RWPE1 (cell line): ENCODE results near the gene TXNDC5.
"Not testable (repeated sequence)": the region's sequence is repeated elsewhere in the genome, so short reads cannot be mapped to it uniquely, and the experiment has no call there.

ENCODE experiments used
- CTCF ChIA-PET: fragments of 350-600 bp; sonication (Branson Sonifier 250); formaldehyde crosslinking; extraction: SDS; loops from one replicate; lab custom pipeline; 2021; lab: Yijun Ruan, JAX
- POLR2A ChIA-PET: fragments of 400-600 bp; formaldehyde crosslinking; extraction: SDS; loops from one replicate; lab custom pipeline; 2020; ENCODE audit warnings: antibody characterized with exemption; ENCODE audit not compliant: low non-redundant PET; lab: Yijun Ruan, JAX
- DNase-seq: peaks from one replicate; pipeline ENCODE4 v3.0.0; 2012; ENCODE audit warnings: low spot score
- H3K27ac ChIP-seq: fragments of 450-650 bp; 2 replicates; pipeline ENCODE4 v1.5.1; 2017
- TF ChIP-seq, protein P1 (sequence below): fragments of 450-650 bp; conservative IDR thresholded peaks from 2 replicates; pipeline ENCODE4 v1.5.1; 2017; ENCODE audit warnings: low read depth, mild to moderate bottlenecking

The TXNDC5 gene

DNA sequence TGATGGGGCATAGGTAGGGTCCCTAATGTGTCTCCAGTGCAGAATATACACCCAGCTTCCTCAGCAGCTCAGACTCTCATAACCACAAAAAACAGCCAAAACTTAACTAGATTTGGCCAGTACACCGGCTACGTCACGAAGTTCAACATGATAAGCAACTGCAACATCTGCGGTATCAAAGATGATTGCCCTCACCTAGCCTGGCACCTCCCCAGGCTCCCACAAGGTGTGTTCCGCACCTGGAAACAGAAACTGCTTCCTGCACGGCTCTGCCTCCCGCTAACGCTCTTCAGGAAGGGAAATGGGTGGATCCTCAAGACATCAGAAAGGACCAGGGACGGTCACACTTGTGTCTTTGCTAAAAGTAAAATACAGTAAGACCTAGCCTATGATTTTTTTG, 9.5 kb downstream of the TXNDC5 start:
- no peak overlapping the region for H3K27ac ChIP-seq
- POLR2A ChIA-PET = no interaction called here
- DNase-seq = no peak
- TF ChIP-seq, protein P1, sequence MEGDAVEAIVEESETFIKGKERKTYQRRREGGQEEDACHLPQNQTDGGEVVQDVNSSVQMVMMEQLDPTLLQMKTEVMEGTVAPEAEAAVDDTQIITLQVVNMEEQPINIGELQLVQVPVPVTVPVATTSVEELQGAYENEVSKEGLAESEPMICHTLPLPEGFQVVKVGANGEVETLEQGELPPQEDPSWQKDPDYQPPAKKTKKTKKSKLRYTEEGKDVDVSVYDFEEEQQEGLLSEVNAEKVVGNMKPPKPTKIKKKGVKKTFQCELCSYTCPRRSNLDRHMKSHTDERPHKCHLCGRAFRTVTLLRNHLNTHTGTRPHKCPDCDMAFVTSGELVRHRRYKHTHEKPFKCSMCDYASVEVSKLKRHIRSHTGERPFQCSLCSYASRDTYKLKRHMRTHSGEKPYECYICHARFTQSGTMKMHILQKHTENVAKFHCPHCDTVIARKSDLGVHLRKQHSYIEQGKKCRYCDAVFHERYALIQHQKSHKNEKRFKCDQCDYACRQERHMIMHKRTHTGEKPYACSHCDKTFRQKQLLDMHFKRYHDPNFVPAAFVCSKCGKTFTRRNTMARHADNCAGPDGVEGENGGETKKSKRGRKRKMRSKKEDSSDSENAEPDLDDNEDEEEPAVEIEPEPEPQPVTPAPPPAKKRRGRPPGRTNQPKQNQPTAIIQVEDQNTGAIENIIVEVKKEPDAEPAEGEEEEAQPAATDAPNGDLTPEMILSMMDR = no peak
- CTCF ChIA-PET = no interaction called here

DNA sequence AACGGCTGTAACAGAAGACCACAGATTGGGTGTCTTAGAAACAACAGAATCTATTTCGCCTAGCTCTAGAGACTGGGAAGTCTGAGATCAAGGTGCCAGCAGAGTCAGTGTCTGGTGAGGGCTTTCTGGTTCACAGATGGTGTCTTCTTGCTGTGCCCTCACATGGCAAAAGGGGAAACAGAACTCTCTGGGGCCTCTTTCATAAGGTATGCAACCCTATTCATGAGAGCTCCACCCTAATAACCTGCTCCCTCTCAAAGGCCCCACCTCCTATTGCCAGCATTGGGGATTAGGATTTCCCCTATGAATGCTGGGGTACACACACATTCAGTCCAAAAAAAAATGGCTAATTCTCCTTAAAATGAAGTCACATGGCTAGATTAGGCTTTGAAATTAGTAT, 10.0 kb downstream of the TXNDC5 start:
- ChIA-PET POLR2A (no interaction called here), CTCF (no interaction called here)
- TF ChIP-seq, protein P1 = no peak
- no peak overlapping the region for H3K27ac ChIP-seq
- no peak for DNase-seq

DNA sequence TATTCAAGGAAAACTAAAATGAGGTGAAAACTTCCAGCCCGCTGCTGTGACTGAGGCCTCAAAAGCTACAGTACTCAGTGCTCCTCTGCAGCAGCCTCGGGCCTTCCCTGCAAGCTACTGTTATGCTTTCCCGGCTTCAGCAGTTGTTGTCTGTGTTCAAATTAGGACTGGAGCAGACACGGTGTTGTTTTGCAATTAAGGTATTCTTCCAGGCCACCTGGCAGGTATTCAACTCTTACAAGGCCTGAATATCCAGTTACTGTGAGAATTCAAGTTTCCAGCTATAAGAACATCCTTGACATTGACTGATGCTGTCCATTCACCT, 10.7 kb downstream of the TXNDC5 start:
- POLR2A ChIA-PET = no interaction called here
- no peak for DNase-seq
- no peak overlapping the region for H3K27ac ChIP-seq
- TF ChIP-seq, protein P1 = no peak
- CTCF ChIA-PET = interaction anchor here (0.6 kb wide), 1 partner anchor 102 kb away, joined by 3 read pairs; no protein-coding TSS in a partner anchor

DNA sequence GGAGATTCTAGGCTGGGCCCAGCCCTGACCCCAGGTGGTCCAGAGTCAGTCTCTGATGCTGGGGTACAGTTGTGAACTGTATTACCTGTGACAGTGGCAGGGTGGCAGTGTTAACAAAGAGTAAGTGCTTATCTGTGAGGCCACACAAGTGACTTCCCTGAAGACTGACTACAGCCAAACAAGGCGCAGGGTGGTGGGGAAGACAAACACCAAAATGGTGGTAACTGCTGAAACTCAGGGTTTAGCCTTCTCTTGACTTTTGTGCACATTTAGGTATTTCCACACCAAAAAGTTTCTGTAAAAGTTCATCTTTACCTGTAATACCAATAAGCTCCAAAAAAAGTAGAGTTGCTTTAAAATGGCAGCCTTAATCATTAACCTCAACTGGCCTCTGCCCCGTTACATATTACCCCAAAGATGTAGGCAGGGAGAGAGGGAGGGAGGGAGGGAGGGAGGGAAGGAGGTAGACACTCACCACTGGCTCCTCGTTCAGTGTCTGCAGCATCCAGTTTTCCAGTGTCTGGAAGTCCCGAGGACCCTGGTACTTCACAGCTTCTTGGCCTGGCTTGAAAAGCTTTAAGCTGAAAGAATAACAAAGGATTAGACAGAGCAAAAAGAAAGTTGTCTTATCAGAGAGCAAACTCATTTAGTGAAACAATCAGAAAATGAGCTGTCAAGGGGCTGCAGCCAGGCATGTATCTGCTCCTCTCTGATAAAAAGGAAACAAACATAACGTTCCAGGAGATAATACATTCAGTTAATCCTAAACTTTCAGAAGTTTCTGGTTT, 11.3 kb downstream of the TXNDC5 start:
- DNase-seq = no peak
- TF ChIP-seq, protein P1 = no peak
- ChIA-PET POLR2A (interaction anchor here (0.6 kb wide), 1 partner anchor 91 kb away, joined by 3 read pairs; no protein-coding TSS in a partner anchor), CTCF (interaction anchor here (0.6 to 0.8 kb wide), 2 partner anchors 102 to 165 kb away, joined by 3 read pairs; partner anchors contain the start of gene BLOC1S5)
- no peak overlapping the region for H3K27ac ChIP-seq

DNA sequence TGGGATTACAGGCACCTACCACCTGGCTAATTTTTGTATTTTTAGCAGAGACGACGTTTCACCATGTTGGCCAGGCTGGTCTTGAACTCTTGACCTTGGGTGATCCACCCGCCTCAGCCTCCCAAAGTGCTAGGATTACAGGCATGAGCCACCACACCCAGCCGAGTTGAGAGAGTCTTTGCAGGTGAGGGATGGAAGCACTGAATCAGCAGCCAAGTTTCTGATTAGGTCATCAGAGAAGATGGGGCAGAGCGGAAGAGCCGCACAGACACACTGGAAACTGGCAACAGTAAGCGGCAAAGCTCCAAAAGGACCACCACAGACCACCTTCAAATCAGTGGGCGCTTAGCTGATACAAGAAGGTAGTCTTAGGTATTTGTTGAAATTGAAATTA, 12.4 kb downstream of the TXNDC5 start:
- CTCF ChIA-PET = interaction anchor here (0.7 to 0.8 kb wide), 2 partner anchors 30 to 166 kb away, joined by 3 to 4 read pairs; partner anchors contain the start of gene BLOC1S5
- POLR2A ChIA-PET, DNase-seq, H3K27ac ChIP-seq: not testable (repeated sequence)

DNA sequence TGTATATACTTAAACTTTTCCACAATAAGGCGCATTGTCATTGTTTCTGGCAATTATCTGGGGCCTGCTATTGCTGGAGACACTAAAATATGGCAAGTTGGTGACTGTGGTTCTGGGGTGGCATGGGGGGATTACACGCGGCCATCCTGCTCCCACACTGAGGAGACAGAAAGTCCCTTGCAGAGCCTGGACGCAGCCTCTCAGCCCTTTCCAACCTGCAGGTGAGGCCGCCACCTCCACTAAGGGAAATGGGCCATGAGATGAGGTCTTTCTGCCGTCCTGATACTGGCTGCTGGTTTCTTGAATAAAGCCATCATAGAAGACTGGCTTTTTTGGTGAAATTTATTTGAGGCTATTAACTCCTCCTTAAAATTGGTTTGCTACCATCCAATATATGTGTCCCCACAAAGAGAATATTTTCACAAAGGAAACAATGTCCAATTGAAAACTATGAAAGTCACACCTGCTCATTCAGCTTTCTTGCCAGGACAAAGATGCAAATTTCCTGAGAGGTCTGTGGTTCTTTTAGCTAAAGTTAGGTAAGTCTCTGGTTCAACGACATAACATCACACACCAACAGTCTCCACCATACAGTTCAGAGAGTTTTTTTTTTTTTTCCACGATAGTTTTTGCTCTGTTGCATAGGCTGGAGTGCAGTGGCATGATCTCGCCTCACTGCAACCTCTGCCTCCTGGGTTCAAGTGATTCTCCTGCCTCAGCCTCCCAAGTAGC, 13.0 kb downstream of the TXNDC5 start:
- TF ChIP-seq, protein P1 = no peak
- no peak overlapping the region for H3K27ac ChIP-seq

More for the DNA sequence above, 13.0 kb downstream of the TXNDC5 start:
- POLR2A ChIA-PET = no interaction called here
- CTCF ChIA-PET = interaction anchor here (0.7 to 1.7 kb wide), 2 partner anchors 29 to 94 kb away, joined by 4 read pairs; no protein-coding TSS in a partner anchor
- DNase-seq = no peak
